Lower leg skin (tissue), 3 donors: ENCODE data around the gene AHNAK2.

Experiments used
- CTCF ChIP-seq, 3 donors: fragments of 450-650 bp; IDR thresholded peaks; one replicate each; pipeline ENCODE4 v1.5.1; 2016; ENCODE audit warnings: antibody characterized with exemption in 3 of 3, mild to moderate bottlenecking in 3 of 3, moderate library complexity in 2 of 3
- POLR2A ChIP-seq, 2 donors: fragments of 450-650 bp; IDR thresholded peaks; one replicate each; pipeline ENCODE4 v1.6.1; 2016 to 2017; ENCODE audit warnings: antibody characterized with exemption in 2 of 2, mild to moderate bottlenecking in 1 of 2, moderate library complexity in 1 of 2

GRCh38 chr14:104940526-104941150 is 37.5 kb downstream of the AHNAK2 start:
- TF ChIP-seq CTCF (IDR thresholded peaks at IDR 0.05) (no peak), POLR2A (IDR thresholded peaks at IDR 0.05) (no peak)
